CD4-positive, alpha-beta T cell (primary cell): ENCODE data around the gene RTRAF. TPM values are rescaled to one million over a fixed set of nuclear protein-coding genes. Genes with fewer than 3 reads are reported as not detected.

ENCODE experiments used
- ATAC-seq: fragments of 200-7000 bp; cut with Tn5 transposase; one replicate; pipeline ENCODE4 v1.10.0; 2022; ENCODE audit warnings: mild to moderate bottlenecking; ENCODE audit not compliant: poor library complexity
- CTCF ChIA-PET: fragments of 350-600 bp; sonication (Branson Sonifier 250); formaldehyde crosslinking; loops from one replicate; lab custom pipeline; 2021; ENCODE audit warnings: antibody characterized with exemption, inconsistent platforms; lab: Charles Lee
- POLR2A ChIA-PET: fragments of 350-600 bp; sonication (Branson Sonifier 250); formaldehyde crosslinking; loops from one replicate; lab custom pipeline; 2021; ENCODE audit warnings: antibody characterized with exemption, inconsistent platforms; lab: Charles Lee
- DNase-seq, 14 experiments: peaks; one replicate each; pipeline ENCODE4 v3.0.0-alpha.2; 2013 to 2020; ENCODE audit warnings: mixed read lengths in 2 of 14
- H3K27ac ChIP-seq, 2 donors: one replicate each; pipeline versions ENCODE4 v1.5.1 to v1.7.0; 2013; ENCODE audit warnings: low read length in 2 of 2, low read depth in 1 of 2, mild to moderate bottlenecking in 1 of 2
- H3K27me3 ChIP-seq, 2 experiments: 1 replicate in 1 of 2; 2 replicates in 1 of 2; pipeline versions ENCODE4 v1.6.1 to v1.7.0; 2013; ENCODE audit warnings: low read length in 2 of 2, control low read depth in 1 of 2, mild to moderate bottlenecking in 1 of 2, moderate library complexity in 1 of 2; ENCODE audit not compliant: insufficient read depth in 2 of 2, control insufficient read depth in 1 of 2
- H3K36me3 ChIP-seq: one replicate; pipeline ENCODE4 v1.6.1; 2013; ENCODE audit warnings: low read length, control low read depth; ENCODE audit not compliant: insufficient read depth
- H3K4me1 ChIP-seq: one replicate; pipeline ENCODE4 v1.6.1; 2013; ENCODE audit warnings: low read length, control low read depth; ENCODE audit not compliant: insufficient read depth
- H3K4me3 ChIP-seq: one replicate; pipeline ENCODE4 v1.5.1; 2013; ENCODE audit warnings: mild to moderate bottlenecking, low read length, moderate library complexity
- H3K9me3 ChIP-seq, 2 experiments: 1 replicate in 1 of 2; 2 replicates in 1 of 2; pipeline versions ENCODE4 v1.6.1 to v1.7.0; 2013; ENCODE audit warnings: low read length in 2 of 2, mild to moderate bottlenecking in 2 of 2, control low read depth in 1 of 2, moderate library complexity in 1 of 2; ENCODE audit not compliant: control insufficient read depth in 1 of 2, insufficient read depth in 1 of 2
- H3K27ac Mint-ChIP-seq: one replicate; pipeline ENCODE4 v1.8.0; 2020; ENCODE audit warnings: mixed read lengths
- H3K27me3 Mint-ChIP-seq: one replicate; pipeline ENCODE4 v1.8.0; 2021; ENCODE audit warnings: mixed read lengths
- H3K36me3 Mint-ChIP-seq: one replicate; pipeline ENCODE4 v1.8.0; 2021; ENCODE audit warnings: low read depth, mixed read lengths
- H3K4me1 Mint-ChIP-seq: one replicate; pipeline ENCODE4 v1.8.0; 2021; ENCODE audit warnings: low read depth, mixed read lengths
- H3K4me3 Mint-ChIP-seq: one replicate; pipeline ENCODE4 v1.8.0; 2020; ENCODE audit warnings: mild to moderate bottlenecking, mixed read lengths
- H3K9me3 Mint-ChIP-seq: one replicate; pipeline ENCODE4 v1.8.0; 2020; ENCODE audit warnings: mixed read lengths
- intact Hi-C, 2 experiments: fragments of 100-400 bp; cut with DNase I in 1 of 2; cut with micrococcal nuclease in 1 of 2; formaldehyde crosslinking; loops; one replicate each; pipeline versions ENCODE4 v1.15.1 to v1.9.0; 2023 to 2025; cut with DNase I, micrococcal nuclease
- total RNA-seq, 174 experiments: library from RNA in 2 of 174; stranded (reverse) in 2 of 174; gene quantifications; one replicate each; pipeline ENCODE4 v1.2.3 and lab custom pipeline; 2021 to 2026
- TF ChIP-seq, protein P1 (sequence below): fragments of 200-600 bp; IDR thresholded peaks from one replicate; pipeline ENCODE4 v1.8.0; 2022; ENCODE audit warnings: antibody characterized with exemption, mild to moderate bottlenecking

Gene RTRAF
- total RNA-seq, 2 experiments from 2014 or later, result 155 to 157 TPM

DNA sequence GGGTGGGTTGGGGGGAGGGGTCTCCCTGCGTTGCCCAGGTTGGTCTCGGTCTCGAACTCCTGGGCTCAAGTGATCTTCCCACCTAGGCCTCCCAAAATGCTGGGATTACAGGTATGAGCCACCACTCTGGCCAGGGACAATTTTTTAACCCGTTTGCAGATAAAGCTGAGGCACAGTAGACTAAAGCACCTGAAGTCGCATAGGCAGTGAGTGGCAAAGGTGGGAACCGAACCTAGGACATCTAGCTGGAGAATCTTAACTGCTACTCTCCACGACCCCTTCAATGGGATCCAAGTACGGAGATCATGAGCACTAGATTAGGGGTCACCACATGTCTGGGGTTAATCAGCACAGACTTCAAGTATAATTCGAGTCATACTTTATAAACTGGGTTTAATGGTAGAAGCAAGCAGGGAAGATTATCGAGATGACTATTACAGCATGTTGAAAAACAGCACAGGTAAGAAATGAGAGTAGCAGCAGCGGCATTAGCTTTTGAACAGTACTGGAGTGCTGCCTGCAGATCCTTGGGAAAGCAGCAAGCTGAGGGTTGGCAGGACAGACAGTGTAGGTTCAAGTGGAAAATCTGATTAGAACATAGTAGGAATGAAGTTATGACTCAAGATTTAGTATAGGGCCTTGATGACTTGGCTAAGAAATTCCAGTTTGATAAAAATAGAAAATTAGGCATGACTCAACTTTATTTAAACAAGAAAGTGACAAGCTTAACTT, 55.6 kb downstream of the RTRAF start:
- no peaks in the 10 kb centered on the region for H3K9me3 ChIP-seq
- POLR2A ChIA-PET, result no interaction called here

DNA sequence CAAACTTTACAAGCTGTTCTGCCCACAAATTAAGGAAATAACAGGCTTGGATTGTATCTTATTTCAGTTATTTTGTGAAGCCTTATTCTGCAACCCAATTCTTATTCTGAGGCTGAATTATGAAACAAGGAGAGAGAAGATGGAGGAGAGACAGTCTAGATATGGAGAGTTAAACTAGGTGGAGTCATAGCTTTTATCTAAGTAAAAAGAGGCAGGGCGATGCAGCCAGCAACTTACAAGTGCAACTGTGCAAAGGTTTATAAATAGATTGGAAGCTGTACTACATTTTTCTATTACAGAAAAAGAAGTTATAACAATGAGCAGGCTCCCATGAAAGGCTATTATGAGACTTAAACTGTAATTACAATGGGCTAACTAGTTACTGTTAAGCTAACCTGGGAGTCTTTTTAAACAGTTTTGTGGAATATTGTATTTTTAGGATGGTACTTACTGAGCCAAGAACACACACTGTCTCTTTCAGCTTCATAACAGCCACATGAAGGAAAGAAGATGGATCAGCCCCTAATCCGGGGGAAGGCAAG, 57.1 kb downstream of the RTRAF start:
- Histone ChIP-seq H3K36me3 (no peaks in the 10 kb centered on the region), H3K27ac (no peak overlapping the region), H3K27me3 (no peaks in the 10 kb centered on the region), H3K4me3 (no peak overlapping the region), H3K9me3 (no peaks in the 10 kb centered on the region), H3K4me1 (no peaks in the 10 kb centered on the region)
- ATAC-seq (no peak), DNase-seq (no peak)
- intact Hi-C loops, result loop anchor here in 1 of 2 experiments (10.0 kb wide), 1 partner anchor 228 kb away; no protein-coding TSS in a partner anchor
- Mint-ChIP-seq H3K36me3 (no peaks in the 10 kb centered on the region), H3K27me3 (no peaks in the 10 kb centered on the region), H3K27ac (no peak overlapping the region), H3K4me3 (no peak overlapping the region), H3K4me1 (no peaks in the 10 kb centered on the region), H3K9me3 (no peaks in the 10 kb centered on the region)
- TF ChIP-seq, protein P1, sequence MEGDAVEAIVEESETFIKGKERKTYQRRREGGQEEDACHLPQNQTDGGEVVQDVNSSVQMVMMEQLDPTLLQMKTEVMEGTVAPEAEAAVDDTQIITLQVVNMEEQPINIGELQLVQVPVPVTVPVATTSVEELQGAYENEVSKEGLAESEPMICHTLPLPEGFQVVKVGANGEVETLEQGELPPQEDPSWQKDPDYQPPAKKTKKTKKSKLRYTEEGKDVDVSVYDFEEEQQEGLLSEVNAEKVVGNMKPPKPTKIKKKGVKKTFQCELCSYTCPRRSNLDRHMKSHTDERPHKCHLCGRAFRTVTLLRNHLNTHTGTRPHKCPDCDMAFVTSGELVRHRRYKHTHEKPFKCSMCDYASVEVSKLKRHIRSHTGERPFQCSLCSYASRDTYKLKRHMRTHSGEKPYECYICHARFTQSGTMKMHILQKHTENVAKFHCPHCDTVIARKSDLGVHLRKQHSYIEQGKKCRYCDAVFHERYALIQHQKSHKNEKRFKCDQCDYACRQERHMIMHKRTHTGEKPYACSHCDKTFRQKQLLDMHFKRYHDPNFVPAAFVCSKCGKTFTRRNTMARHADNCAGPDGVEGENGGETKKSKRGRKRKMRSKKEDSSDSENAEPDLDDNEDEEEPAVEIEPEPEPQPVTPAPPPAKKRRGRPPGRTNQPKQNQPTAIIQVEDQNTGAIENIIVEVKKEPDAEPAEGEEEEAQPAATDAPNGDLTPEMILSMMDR, result no peak
- ChIA-PET CTCF (interaction anchor here (0.7 to 0.8 kb wide), 2 partner anchors 19 to 1335 kb away, joined by 3 read pairs; no protein-coding TSS in a partner anchor), POLR2A (no interaction called here)

More for the DNA sequence above, 55.6 kb downstream of the RTRAF start:
- Histone ChIP-seq H3K36me3 (no peaks in the 10 kb centered on the region), H3K4me3 (no peak overlapping the region), H3K27ac (no peak overlapping the region), H3K27me3 (no peaks in the 10 kb centered on the region), H3K4me1 (no peaks in the 10 kb centered on the region)
- Mint-ChIP-seq H3K27me3 (no peaks in the 10 kb centered on the region), H3K9me3 (no peaks in the 10 kb centered on the region), H3K4me3 (no peak overlapping the region), H3K27ac (no peak overlapping the region), H3K36me3 (no peaks in the 10 kb centered on the region), H3K4me1 (no peaks in the 10 kb centered on the region)
- intact Hi-C loops, result loop anchor here in 1 of 2 experiments (10.0 kb wide), 1 partner anchor 230 kb away; no protein-coding TSS in a partner anchor
- no peak for DNase-seq
- ATAC-seq, result no peak
- TF ChIP-seq, protein P1, result no peak
- CTCF ChIA-PET, result no interaction called here

DNA sequence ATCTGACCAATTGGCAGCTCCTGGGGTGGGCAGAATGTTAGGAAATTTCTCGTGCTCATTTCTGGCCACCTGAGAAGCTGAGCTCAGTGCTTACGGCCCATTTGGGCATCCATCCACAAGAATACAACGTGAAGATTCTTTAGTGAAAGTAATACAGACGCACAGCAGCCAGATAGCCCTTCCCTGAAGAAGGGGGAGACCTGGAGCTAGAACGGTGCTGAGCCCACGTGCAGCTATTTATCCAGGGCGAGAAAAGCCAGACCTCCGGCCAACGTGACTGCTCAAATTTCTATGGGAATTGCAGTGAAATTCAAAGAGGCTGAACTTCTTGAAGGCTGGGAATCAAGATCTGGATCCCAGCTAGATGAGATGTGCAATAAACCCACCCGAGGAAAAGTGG, 58.8 kb downstream of the RTRAF start:
- H3K36me3 ChIP-seq, result no peaks in the 10 kb centered on the region
- peaks cover 4% of the 10 kb centered on the region for H3K27me3 Mint-ChIP-seq
- no peak overlapping the region for H3K27ac Mint-ChIP-seq
- H3K4me3 ChIP-seq, result no peak overlapping the region
- ChIA-PET POLR2A (interaction anchor here (1.1 kb wide), 1 partner anchor 9 kb away, joined by 3 read pairs; no protein-coding TSS in a partner anchor), CTCF (no interaction called here)
- H3K9me3 Mint-ChIP-seq, result no peaks in the 10 kb centered on the region
- H3K9me3 ChIP-seq, result no peaks in the 10 kb centered on the region
- no peak overlapping the region for H3K27ac ChIP-seq
- no peaks in the 10 kb centered on the region for H3K4me1 ChIP-seq
- H3K27me3 ChIP-seq, result no peaks in the 10 kb centered on the region
- DNase-seq, result no peak
- intact Hi-C loops, result loop anchor here in 1 of 2 experiments (10.0 kb wide), 1 partner anchor 227 kb away; no protein-coding TSS in a partner anchor
- H3K4me1 Mint-ChIP-seq, result no peaks in the 10 kb centered on the region
- no peak for ATAC-seq
- TF ChIP-seq, protein P1, result no peak
- no peaks in the 10 kb centered on the region for H3K36me3 Mint-ChIP-seq
- no peak overlapping the region for H3K4me3 Mint-ChIP-seq
